T47D (cell line): Measurements from ENCODE around the gene TRAPPC10.
A peak's percentile ranks its signal among the peaks of the same experiment; 100 is the strongest.

Source experiments
- DNase-seq, 2 experiments: peaks; one replicate each; pipeline versions ENCODE4 v3.0.0 to v3.0.0-alpha.2; 2011 to 2012; ENCODE audit warnings: low read depth in 1 of 2, low spot score in 1 of 2
- JUND ChIP-seq: IDR thresholded peaks from 2 replicates; pipeline ENCODE4 v1.6.1; 2012; ENCODE audit warnings: low read depth
- in situ Hi-C: cut with HindIII; loops from 2 replicates; pipeline ENCODE4 v1.10.0; 2016; ENCODE audit warnings: low sequenced_read_pairs, low pct_unique_long_range_greater_than_20kb

Gene TRAPPC10

GRCh38 chr21:44011579-44012473, at the start of gene TRAPPC10:
TRAPPC10 (plus strand) TSS chr21:44012309; CDS start chr21:44012494, 185 bp downstream.
- in situ Hi-C loops, result no loop called here
- DNase-seq, result peak; percentile 87 to 90
- no peak for TF ChIP-seq JUND

- no peak for DNase-seq
- in situ Hi-C loops, result no loop called here
- TF ChIP-seq JUND, result no peak
Measured at GRCh38 chr21:43965911-43966585, 46.1 kb upstream of the TRAPPC10 start.

GRCh38 chr21:43966946-43967512, 45.1 kb upstream of the TRAPPC10 start:
- in situ Hi-C loops, result no loop called here
- TF ChIP-seq JUND, result no peak

GRCh38 chr21:43967981-43968380, 44.1 kb upstream of the TRAPPC10 start:
- in situ Hi-C loops, result no loop called here
- TF ChIP-seq JUND, result no peak
- no peak for DNase-seq

More at GRCh38 chr21:43966946-43967512, 45.1 kb upstream of the TRAPPC10 start:
- DNase-seq, result no peak

- DNase-seq, result no peak
- TF ChIP-seq JUND, result no peak
- in situ Hi-C loops, result no loop called here
Measured at GRCh38 chr21:43968410-43969114, 43.5 kb upstream of the TRAPPC10 start.

- in situ Hi-C loops, result no loop called here
- no peak for TF ChIP-seq JUND
Measured at GRCh38 chr21:43969115-43969444, 43.0 kb upstream of the TRAPPC10 start.

GRCh38 chr21:43970551-43970950, 41.6 kb upstream of the TRAPPC10 start:
- DNase-seq, result no peak
- in situ Hi-C loops, result no loop called here
- TF ChIP-seq JUND, result no peak

More at GRCh38 chr21:43969115-43969444, 43.0 kb upstream of the TRAPPC10 start:
- no peak for DNase-seq

- no peak for DNase-seq
- in situ Hi-C loops, result no loop called here
- no peak for TF ChIP-seq JUND
Measured at GRCh38 chr21:43971201-43971991, 40.7 kb upstream of the TRAPPC10 start.

- in situ Hi-C loops, result no loop called here
- TF ChIP-seq JUND, result no peak
- DNase-seq, result no peak
Measured at GRCh38 chr21:43971992-43972255, 40.2 kb upstream of the TRAPPC10 start.

GRCh38 chr21:43972850-43973633, 39.1 kb upstream of the TRAPPC10 start:
- no peak for DNase-seq
- in situ Hi-C loops, result no loop called here
- no peak for TF ChIP-seq JUND

GRCh38 chr21:43973634-43973955, 38.5 kb upstream of the TRAPPC10 start:
- in situ Hi-C loops, result no loop called here
- DNase-seq, result no peak
- TF ChIP-seq JUND, result no peak
